Measurements from ENCODE around the gene ACAP3. TPM values are rescaled to one million over a fixed set of nuclear protein-coding genes. Genes with fewer than 3 reads are reported as not detected.

ACAP3 gene
- total RNA-seq, 1 donor from 2014 or later: 105 TPM

- no peak for TF ChIP-seq CTCF (IDR thresholded peaks at IDR 0.05)
- no peak for DNase-seq (ENCODE audit: low spot score in 2 of 2)
- no peaks in the 10 kb centered on the region for H3K4me1 ChIP-seq
- no peaks in the 10 kb centered on the region for H3K9me3 ChIP-seq
- H3K27me3 ChIP-seq: no peaks in the 10 kb centered on the region
- H3K4me3 ChIP-seq: no peak overlapping the region
- H3K36me3 ChIP-seq: no peaks in the 10 kb centered on the region
- no peak overlapping the region for H3K27ac ChIP-seq
- intact Hi-C loops (cut with DNase I): no loop called here
Observed at GRCh38 chr1:1284221-1285101, 23.3 kb downstream of the ACAP3 start.

- intact Hi-C loops (cut with DNase I): no loop called here
- Histone ChIP-seq H3K27me3 (no peaks in the 10 kb centered on the region), H3K27ac (no peak overlapping the region), H3K4me1 (no peaks in the 10 kb centered on the region), H3K36me3 (no peaks in the 10 kb centered on the region), H3K4me3 (no peak overlapping the region), H3K9me3 (no peaks in the 10 kb centered on the region)
- DNase-seq (ENCODE audit: low spot score in 2 of 2): no peak
- TF ChIP-seq CTCF (IDR thresholded peaks at IDR 0.05): no peak
Observed at GRCh38 chr1:1283821-1284220, 23.9 kb downstream of the ACAP3 start.

- intact Hi-C loops (cut with DNase I): no loop called here
- DNase-seq (ENCODE audit: low spot score in 2 of 2): no peak
- Histone ChIP-seq H3K9me3 (no peaks in the 10 kb centered on the region), H3K4me3 (no peak overlapping the region), H3K27ac (no peak overlapping the region), H3K27me3 (no peaks in the 10 kb centered on the region), H3K36me3 (no peaks in the 10 kb centered on the region), H3K4me1 (no peaks in the 10 kb centered on the region)
- no peak for TF ChIP-seq CTCF (IDR thresholded peaks at IDR 0.05)
Observed at GRCh38 chr1:1282998-1283397, 24.7 kb downstream of the ACAP3 start.

GRCh38 chr1:1281533-1282321, 26.0 kb downstream of the ACAP3 start:
- H3K4me3 ChIP-seq: no peak overlapping the region
- intact Hi-C loops (cut with DNase I): no loop called here
- H3K4me1 ChIP-seq: no peaks in the 10 kb centered on the region
- TF ChIP-seq CTCF (IDR thresholded peaks at IDR 0.05): no peak
- H3K27me3 ChIP-seq: no peaks in the 10 kb centered on the region
- DNase-seq (ENCODE audit: low spot score in 2 of 2): no peak
- H3K9me3 ChIP-seq: no peaks in the 10 kb centered on the region
- no peaks in the 10 kb centered on the region for H3K36me3 ChIP-seq
- no peak overlapping the region for H3K27ac ChIP-seq

- intact Hi-C loops (cut with DNase I): no loop called here
- H3K36me3 ChIP-seq: no peaks in the 10 kb centered on the region
- no peaks in the 10 kb centered on the region for H3K4me1 ChIP-seq
- no peaks in the 10 kb centered on the region for H3K27me3 ChIP-seq
- no peak overlapping the region for H3K4me3 ChIP-seq
- no peak overlapping the region for H3K27ac ChIP-seq
- no peak for TF ChIP-seq CTCF (IDR thresholded peaks at IDR 0.05)
- no peak for DNase-seq (ENCODE audit: low spot score in 2 of 2)
- H3K9me3 ChIP-seq: no peaks in the 10 kb centered on the region
Observed at GRCh38 chr1:1280782-1281481, 26.8 kb downstream of the ACAP3 start.

Data from ascending aorta (tissue), 2 donors.